MG63 (cell line): ENCODE results near the gene YAP1. TPM values are rescaled to one million over a fixed set of nuclear protein-coding genes. Genes with fewer than 3 reads are reported as not detected.

Source experiments
- DNase-seq: peaks from one replicate; pipeline ENCODE4 v3.0.0-alpha.2; 2020
- H3K27me3 ChIP-seq: fragments of 250-450 bp; sonication (Bioruptor Pico); 2 replicates; pipeline ENCODE4 v1.5.1; 2020; ENCODE audit warnings: mild to moderate bottlenecking, moderate library complexity
- H3K36me3 ChIP-seq: fragments of 250-450 bp; sonication (Bioruptor Pico); 2 replicates; pipeline ENCODE4 v1.5.1; 2020; ENCODE audit warnings: mild to moderate bottlenecking, moderate library complexity
- H3K4me3 ChIP-seq: fragments of 250-450 bp; sonication (Bioruptor Pico); 2 replicates; pipeline ENCODE4 v1.5.1; 2020; ENCODE audit warnings: mild to moderate bottlenecking, moderate library complexity
- H3K9me3 ChIP-seq: fragments of 250-450 bp; sonication (Bioruptor Pico); 2 replicates; pipeline ENCODE4 v1.5.1; 2020; ENCODE audit warnings: mild to moderate bottlenecking, moderate library complexity
- total RNA-seq: library from RNA; depleted of rRNA; stranded (reverse); fragments of >200 nt; shearing (Covaris generic); gene quantifications from 2 replicates; pipeline ENCODE4 v1.2.3, GENCODE V29; 2014; ENCODE audit warnings: low replicate concordance; rRNA removed

The YAP1 gene
- 19.3 and 28.6 TPM in 2 replicates for total RNA-seq

DNA sequence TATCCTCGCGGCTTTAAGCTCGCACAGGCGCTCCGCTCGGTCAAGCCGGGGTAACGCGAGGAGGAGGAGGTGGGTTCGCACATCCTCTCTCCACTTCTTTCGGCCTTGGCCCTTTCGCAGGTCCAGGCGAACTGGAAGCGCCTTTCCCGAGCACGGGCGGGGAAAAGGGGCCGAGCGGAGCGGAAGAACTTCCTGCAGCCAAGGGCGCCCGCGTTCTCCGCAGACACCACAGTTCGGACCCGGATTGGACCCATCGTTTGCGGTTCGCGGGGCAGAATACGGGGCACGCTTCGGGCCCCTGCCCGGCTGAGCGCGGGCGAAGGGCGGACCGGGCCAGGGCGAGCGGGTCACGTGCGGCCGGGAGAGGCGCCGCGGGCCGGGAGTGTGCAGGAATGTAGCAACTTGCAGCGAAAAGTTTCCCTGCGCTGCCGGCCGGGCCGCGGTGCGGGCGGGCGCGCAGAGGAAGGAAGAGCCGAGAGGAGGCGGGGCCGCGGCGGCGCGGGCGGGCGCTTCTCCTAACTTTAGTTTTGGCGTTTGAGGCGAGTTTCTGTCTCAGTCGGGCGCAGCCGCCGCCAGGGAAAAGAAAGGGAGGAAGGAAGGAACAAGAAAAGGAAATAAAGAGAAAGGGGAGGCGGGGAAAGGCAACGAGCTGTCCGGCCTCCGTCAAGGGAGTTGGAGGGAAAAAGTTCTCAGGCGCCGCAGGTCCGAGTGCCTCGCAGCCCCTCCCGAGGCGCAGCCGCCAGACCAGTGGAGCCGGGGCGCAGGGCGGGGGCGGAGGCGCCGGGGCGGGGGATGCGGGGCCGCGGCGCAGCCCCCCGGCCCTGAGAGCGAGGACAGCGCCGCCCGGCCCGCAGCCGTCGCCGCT lies at the start of gene YAP1:
YAP1 (plus strand) TSS at position 552 of the 865 bp plus-strand sequence. CDS start 402 bp downstream, outside the sequence.
- Histone ChIP-seq H3K4me3 (peak within 1 kb of the TSS; percentile 88), H3K36me3 (peaks cover 11% of the 10 kb centered on the region), H3K9me3 (no peaks in the 10 kb centered on the region), H3K27me3 (no peaks in the 10 kb centered on the region)
- peak; percentile 98 for DNase-seq

DNA sequence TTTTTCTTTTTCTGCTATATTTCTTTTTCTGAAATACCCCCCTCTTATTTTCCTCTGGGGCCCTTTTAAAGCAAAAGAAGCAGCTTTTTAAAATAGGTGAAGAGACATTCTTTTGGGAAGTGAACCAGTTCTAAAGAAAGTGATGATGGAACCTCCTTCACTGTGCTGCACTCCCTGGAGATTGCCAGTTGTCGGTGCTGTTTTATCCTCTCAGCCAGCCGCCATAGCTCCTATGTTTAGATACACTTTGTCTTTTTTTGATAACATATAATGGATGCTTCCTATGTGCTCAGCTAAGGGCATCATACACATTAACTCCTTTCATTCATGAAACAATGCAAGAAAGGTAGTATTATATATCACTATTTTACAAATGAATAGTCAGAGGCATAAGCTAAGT lies 49.0 kb upstream of the YAP1 start:
- Histone ChIP-seq H3K4me3 (no peak overlapping the region), H3K27me3 (no peaks in the 10 kb centered on the region), H3K36me3 (no peaks in the 10 kb centered on the region), H3K9me3 (no peaks in the 10 kb centered on the region)
- no peak for DNase-seq

DNA sequence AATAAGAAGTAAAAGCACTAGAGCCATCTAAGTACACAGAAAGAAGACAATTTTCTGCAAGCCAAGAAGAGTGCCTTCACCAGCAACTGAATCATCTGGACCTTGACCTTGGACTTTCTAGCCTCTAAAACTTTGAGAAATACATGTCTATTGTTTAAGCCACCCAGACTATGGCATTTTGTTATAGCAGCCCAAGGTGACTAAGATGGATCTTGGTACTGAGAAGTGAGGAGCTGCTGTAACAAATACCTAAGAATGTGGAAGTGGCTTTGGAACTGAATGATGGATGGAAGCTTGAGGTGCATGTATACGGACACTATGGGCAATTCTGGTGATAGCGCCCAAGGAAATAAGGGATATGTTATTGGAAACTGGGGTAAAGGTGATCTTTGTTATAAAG lies 48.1 kb upstream of the YAP1 start:
- H3K27me3 ChIP-seq, result no peaks in the 10 kb centered on the region
- no peaks in the 10 kb centered on the region for H3K9me3 ChIP-seq
- H3K4me3 ChIP-seq, result no peak overlapping the region
- no peaks in the 10 kb centered on the region for H3K36me3 ChIP-seq
- DNase-seq, result no peak

DNA sequence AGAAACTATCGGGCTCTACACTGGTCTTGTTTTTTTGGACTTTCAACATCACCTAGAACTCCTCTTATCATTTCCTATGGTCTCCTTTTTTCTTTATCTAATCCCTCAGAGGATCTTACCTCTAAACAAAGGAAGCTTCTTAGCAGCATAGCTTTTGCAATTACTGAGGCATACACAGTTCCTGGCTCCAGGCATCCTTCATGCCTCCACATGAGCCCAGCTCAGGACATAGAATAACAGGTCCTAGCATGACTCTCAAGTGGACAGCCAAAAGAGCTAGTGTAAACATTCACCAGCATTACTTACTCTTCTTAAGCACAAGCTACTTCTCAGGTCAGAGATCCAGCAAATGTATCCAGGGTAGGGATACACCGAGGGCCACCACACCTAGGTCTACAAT lies 45.9 kb upstream of the YAP1 start:
- DNase-seq, result no peak
- no peaks in the 10 kb centered on the region for H3K27me3 ChIP-seq
- no peaks in the 10 kb centered on the region for H3K36me3 ChIP-seq
- no peak overlapping the region for H3K4me3 ChIP-seq
- H3K9me3 ChIP-seq, result no peaks in the 10 kb centered on the region

DNA sequence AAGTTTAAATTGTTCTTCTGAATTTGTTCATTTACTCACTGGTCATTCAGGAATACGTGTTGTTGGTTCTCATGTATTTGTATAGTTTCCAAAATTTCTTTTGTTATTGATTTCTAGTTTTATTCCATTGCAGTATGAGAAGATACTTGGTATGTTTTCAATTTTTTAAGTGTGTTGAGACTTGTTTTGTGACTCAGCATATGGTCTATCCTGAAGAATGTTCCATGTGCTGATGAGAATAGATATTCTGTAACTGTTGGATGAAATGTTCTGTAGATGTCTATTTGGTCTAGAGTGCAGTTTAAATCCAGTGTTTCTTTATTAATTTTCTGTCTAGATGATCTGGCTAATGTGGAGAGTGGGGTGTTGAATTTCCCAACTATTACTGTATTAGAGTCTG lies 39.5 kb upstream of the YAP1 start:
- Histone ChIP-seq H3K4me3 (no peak overlapping the region), H3K27me3 (no peaks in the 10 kb centered on the region), H3K36me3 (no peaks in the 10 kb centered on the region; the same call in 1 of the 2 replicates), H3K9me3 (peaks cover 13% of the 10 kb centered on the region)
- DNase-seq, result no peak

DNA sequence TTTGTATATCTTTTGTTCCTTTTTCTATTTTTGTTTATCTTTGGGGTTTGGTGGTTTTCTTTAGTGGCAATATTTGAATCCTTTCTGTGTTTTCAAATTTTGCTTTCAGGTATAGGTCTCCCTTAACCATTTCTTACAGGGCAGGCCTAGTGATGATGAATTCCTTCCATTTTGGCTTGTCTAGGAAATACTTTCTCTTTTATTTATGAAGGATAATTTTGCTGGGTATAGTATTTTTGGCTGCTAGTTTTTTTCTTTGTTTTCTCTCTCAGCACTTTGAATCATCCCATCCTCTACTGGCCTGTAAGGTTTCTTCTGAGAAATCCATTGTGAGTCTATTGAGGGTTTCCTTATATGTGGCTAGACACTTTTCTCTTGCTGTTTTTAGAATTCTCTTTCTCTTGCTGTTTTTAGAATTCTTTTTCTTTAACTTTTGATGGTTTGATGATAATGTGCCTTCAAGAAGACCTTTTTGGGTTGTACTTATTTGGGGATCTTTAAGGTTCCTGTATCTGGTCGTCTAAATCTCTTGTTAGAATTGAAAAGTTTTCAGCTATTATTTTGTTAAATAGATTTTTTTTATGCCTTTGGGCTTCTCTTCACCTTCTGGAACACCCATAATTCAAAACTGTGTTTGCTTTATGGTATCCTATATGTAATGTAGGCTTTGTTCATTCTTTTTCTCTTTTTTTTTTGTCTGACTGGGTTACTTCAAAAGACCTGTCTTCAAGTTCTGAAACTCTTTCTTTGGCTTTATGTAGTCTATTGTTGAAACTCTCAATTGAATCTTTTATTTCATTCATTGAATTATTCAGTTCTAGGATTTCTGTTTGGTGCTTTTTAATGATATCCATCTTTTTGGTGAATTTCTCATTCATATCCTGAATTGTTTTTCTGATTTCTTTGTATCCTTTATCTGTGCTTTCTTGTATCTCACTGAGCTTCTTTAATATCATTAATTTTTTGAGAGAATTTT lies 38.5 kb upstream of the YAP1 start:
- Histone ChIP-seq H3K27me3 (no peaks in the 10 kb centered on the region), H3K36me3 (no peaks in the 10 kb centered on the region; the same call in 1 of the 2 replicates), H3K4me3 (no peak overlapping the region), H3K9me3 (peaks cover 13% of the 10 kb centered on the region)
- no peak for DNase-seq

DNA sequence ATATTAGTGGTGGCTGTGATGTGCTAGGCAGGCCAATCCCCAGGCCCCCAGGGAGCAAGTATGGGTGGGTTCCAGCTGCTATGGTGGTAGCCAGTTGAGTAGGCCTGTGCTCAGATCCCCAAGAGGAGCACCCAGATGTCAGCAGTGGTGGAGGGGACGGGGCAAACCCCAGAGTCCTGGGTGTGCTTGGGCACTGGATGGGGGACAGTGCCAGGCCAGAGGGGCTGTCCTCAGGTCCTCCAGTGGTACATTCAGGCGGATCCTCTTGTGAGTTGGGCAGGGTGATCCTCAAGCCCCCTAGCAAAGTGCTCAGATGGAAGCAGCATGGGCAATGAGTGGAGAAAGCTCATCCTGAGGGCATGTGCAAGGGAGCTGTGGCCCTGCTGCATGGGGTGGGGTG lies 37.0 kb upstream of the YAP1 start:
- peaks cover 13% of the 10 kb centered on the region for H3K9me3 ChIP-seq
- H3K27me3 ChIP-seq, result no peaks in the 10 kb centered on the region
- no peak for DNase-seq
- H3K4me3 ChIP-seq, result no peak overlapping the region
- H3K36me3 ChIP-seq, result no peaks in the 10 kb centered on the region; the same call in 1 of the 2 replicates

DNA sequence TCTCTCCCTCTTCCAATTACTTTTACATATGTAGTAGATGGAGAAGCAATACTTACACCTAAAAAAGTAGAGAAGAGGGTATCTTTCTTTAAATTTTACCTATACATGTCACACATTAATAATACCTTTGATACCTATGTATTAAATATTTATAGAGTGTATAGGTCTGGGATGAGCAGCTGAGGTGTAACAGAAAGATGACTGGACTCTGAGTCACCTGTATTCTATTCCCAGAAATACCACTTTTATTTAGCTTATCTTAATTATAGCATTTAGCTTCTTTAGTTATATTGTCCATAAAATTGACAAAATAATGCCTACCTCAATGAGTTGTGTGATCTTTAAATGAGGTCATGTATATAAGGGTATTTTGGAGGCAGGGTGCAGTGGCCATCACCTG lies 30.6 kb upstream of the YAP1 start:
- Histone ChIP-seq H3K36me3 (no peaks in the 10 kb centered on the region), H3K4me3 (no peak overlapping the region), H3K27me3 (no peaks in the 10 kb centered on the region), H3K9me3 (no peaks in the 10 kb centered on the region)
- no peak for DNase-seq

DNA sequence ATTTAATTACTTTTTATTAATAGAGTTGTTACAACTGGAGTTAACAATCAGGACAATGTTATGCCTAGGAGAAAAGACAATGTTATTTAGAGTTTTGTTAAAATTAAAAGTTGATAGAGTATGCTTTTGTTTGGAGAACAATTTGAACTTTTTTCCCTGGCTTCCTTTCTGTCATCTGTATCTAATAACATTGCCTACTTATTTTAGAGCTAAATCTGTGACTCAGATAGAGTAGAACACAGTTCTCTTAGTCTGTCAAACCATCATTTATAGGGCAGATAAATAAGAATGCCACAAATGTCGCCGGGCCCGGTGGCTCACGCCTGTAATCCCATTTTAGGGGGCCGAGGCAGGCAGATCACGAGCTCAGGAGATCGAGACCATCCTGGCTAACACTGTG lies 28.9 kb upstream of the YAP1 start:
- DNase-seq, result no peak
- no peaks in the 10 kb centered on the region for H3K27me3 ChIP-seq
- H3K36me3 ChIP-seq, result no peaks in the 10 kb centered on the region

DNA sequence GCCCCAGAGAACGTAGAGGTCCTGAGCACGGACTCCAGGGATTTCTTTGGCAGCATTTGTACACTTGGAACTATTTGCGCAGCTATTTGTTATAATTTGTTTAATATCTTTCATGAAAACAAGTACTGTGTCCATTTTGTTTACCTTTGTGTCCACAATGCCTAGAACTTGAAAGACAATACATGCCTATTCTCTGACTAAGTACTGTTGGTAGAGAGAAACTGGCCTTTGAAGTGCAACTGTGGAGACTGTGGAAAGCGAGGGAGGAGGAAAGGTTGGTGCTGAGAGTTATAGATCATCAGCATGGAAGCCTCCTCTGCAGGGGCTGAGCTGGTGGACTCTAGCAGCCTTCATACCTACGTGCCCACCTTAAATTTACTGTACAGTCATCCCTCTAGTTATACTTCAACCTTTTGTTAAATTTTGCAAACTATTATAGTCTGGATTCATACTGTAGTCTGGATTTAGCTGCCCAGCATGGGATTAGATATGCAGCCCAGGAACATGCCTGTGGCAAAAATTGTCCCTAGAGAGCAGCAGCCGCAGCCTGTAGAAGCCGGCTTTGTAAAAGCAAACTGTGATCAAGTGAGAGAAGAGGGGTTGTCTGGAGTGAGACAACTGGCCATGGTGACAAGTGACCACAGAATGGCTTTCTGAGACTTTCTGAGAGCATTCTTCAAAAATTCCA lies 24.2 kb upstream of the YAP1 start:
- H3K36me3 ChIP-seq, result no peaks in the 10 kb centered on the region
- H3K4me3 ChIP-seq, result no peak overlapping the region
- H3K9me3 ChIP-seq, result no peaks in the 10 kb centered on the region
- no peaks in the 10 kb centered on the region for H3K27me3 ChIP-seq
- DNase-seq, result no peak

More for the DNA sequence above, 28.9 kb upstream of the YAP1 start:
- H3K4me3 ChIP-seq, result no peak overlapping the region
- no peaks in the 10 kb centered on the region for H3K9me3 ChIP-seq

DNA sequence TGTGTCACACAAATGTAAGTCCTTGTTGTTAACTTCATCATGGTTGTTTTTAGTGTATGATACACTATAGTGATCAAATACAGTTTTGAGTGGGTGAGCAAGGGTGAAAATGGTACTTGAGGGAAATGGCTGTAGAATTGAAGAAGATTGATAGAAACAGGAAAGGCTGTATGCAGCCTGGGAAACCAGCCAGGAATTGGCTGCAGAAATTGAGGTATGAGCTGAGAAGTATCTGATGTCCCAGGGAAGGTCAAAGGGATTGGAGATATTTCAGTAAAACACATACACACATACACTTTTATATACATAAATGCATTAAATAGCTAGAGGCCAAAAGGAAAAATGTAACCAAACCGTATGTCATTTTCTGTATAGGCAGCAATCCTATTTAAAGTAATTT lies 13.1 kb upstream of the YAP1 start:
- no peak overlapping the region for H3K4me3 ChIP-seq
- no peaks in the 10 kb centered on the region for H3K27me3 ChIP-seq
- H3K36me3 ChIP-seq, result no peaks in the 10 kb centered on the region
- H3K9me3 ChIP-seq, result no peaks in the 10 kb centered on the region
- DNase-seq, result no peak

DNA sequence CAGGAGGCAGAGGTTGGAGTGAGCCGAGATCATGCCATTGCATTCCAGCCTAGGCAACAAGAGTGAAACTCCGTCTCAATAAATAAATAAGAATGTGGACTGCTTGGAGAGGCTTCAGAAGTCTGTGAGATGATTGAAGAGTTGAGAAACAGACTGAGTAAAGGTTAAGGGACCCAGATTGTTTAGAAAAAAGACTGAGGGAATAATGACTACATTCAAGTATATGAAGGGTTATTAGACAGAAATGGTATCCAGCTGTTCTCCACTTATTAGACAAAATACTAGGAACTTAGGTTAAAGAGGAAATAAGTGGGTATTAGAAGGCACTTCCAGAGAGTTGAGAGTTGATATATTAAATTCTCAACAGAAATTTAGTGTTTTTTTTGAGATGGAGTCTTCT lies 10.5 kb upstream of the YAP1 start:
- Histone ChIP-seq H3K36me3 (no peaks in the 10 kb centered on the region), H3K27me3 (no peaks in the 10 kb centered on the region), H3K9me3 (no peaks in the 10 kb centered on the region), H3K4me3 (no peak overlapping the region)
- no peak for DNase-seq

DNA sequence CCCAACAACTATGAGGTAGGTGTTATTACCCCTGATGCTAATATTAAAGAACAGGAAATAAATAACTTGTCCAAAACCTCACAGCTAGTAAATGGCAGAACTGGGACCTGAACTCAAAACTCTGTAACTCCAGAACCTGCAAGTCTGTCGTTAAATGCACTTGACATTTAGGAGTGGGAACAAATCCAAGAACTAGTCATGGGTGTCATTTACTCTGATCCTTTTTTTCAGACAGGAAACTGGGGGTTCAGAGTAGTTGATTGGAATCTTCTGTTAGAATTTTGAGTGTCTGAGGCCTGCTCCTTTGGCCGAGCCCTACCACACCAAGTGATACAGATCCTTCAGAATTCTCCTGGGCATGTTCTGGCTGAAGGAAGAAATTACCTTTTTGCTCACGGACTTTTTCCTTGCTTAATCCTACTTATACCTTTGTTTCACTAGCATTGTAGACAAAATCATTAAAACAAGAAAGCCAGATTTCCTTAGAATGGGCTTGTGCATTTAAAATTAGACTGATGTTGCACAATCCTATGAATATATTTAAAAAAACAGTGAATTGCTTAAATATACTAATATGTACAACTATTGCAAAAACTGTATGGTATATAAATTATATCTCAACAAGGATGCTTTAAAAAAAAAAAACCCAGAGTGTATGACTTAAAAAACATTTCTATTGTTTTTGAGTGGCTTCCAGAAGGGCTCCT lies 1.4 kb upstream of the YAP1 start:
- no peak for DNase-seq
- H3K27me3 ChIP-seq, result no peaks in the 10 kb centered on the region
- H3K36me3 ChIP-seq, result no peaks in the 10 kb centered on the region
- no peak overlapping the region; the same call in 1 of the 2 replicates for H3K4me3 ChIP-seq
- no peaks in the 10 kb centered on the region for H3K9me3 ChIP-seq

DNA sequence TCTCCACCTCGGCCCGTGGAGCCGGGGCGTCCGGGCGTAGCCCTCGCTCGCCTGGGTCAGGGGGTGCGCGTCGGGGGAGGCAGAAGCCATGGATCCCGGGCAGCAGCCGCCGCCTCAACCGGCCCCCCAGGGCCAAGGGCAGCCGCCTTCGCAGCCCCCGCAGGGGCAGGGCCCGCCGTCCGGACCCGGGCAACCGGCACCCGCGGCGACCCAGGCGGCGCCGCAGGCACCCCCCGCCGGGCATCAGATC lies 439 bp downstream of the YAP1 start:
- Histone ChIP-seq H3K27me3 (no peaks in the 10 kb centered on the region), H3K4me3 (peak overlapping the region; percentile 88), H3K36me3 (peaks cover 16% of the 10 kb centered on the region), H3K9me3 (no peaks in the 10 kb centered on the region)
- DNase-seq, result no peak

DNA sequence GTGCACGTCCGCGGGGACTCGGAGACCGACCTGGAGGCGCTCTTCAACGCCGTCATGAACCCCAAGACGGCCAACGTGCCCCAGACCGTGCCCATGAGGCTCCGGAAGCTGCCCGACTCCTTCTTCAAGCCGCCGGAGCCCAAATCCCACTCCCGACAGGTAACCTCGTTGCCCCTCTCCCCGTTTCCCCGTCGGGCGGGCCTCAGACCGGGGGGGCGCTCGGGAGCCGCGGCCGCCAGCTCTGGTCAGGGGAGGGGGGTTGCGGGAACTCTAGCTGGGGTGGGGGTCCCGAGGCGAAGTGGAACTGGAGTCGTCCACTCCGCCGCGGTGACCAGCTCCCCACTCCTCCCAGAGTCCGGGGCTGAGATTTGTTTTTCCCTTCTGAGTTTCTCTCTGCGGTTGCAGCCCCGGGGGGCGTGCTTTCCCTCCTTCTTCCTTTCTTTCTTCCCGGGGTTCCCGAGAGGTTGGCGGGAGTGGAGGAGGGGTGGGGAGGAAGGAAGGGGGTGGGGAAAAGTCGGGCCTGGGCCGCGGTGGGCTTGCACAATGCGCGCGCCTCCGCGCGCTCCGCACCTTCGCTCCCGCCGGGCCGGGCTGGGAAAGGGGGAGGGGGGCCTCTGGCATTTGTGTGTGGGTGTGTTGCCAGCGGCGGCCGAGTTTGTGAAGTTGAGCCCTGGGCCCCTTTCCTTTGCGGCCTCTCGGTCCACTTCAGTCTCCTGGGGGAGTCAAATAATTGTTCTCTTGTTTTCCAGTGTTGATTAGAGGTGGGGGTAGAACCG lies 952 bp downstream of the YAP1 start:
- peak overlapping the region; percentile 88 for H3K4me3 ChIP-seq
- no peaks in the 10 kb centered on the region for H3K9me3 ChIP-seq
- peak; percentile 82 for DNase-seq
- no peaks in the 10 kb centered on the region for H3K27me3 ChIP-seq
- H3K36me3 ChIP-seq, result peaks cover 21% of the 10 kb centered on the region
